NB4 (cell line): ENCODE data around the gene DOCK2.
"Not testable (repeated sequence)": the region's sequence is repeated elsewhere in the genome, so short reads cannot be mapped to it uniquely, and the experiment has no call there.

ENCODE experiments used
- DNase-seq: peaks from one replicate; pipeline ENCODE4 v3.0.0; 2010; ENCODE audit warnings: low read depth
- H3K4me3 ChIP-seq: one replicate; pipeline ENCODE4 v1.5.1; 2011; ENCODE audit warnings: mild to moderate bottlenecking, low read depth, low read length, moderate library complexity
- MYC ChIP-seq: IDR thresholded peaks from 2 replicates; pipeline ENCODE4 v1.6.1; 2011; ENCODE audit warnings: low read depth, low read length
- POLR2A ChIP-seq: IDR thresholded peaks from 2 replicates; pipeline ENCODE4 v1.6.1; 2011; ENCODE audit warnings: mild to moderate bottlenecking; ENCODE audit not compliant: insufficient read length; ENCODE audit errors: extremely low read depth
- TF ChIP-seq, protein P1 (sequence below): IDR thresholded peaks from one replicate; pipeline ENCODE4 v1.5.1; 2012; ENCODE audit warnings: low read depth, low read length
- TF ChIP-seq, protein P2 (sequence below): IDR thresholded peaks from 2 replicates; pipeline ENCODE4 v1.6.1; 2011; ENCODE audit warnings: low read depth, low read length

The DOCK2 gene

DNA sequence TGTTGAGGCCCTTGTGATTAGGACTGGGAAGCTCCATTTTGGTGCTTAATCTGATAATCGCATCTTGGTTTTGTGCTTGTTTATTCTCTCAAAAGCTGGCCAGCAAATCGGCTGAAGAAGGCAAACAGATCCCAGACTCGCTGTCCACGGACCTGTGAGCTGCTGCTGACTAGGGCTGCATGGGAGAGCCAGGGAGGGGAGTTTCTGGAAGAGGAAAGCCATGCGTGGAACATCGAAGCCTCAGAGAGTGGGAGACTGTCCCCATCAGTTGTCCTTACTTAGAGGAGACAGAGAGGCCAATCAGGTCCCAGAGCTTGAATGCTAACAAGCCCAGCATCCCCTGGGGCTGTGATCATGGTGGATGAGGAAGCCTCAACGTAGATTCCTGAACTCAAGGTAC, 445.6 kb downstream of the DOCK2 start:
- no peak for DNase-seq
- no peak overlapping the region for H3K4me3 ChIP-seq
- TF ChIP-seq, protein P1, sequence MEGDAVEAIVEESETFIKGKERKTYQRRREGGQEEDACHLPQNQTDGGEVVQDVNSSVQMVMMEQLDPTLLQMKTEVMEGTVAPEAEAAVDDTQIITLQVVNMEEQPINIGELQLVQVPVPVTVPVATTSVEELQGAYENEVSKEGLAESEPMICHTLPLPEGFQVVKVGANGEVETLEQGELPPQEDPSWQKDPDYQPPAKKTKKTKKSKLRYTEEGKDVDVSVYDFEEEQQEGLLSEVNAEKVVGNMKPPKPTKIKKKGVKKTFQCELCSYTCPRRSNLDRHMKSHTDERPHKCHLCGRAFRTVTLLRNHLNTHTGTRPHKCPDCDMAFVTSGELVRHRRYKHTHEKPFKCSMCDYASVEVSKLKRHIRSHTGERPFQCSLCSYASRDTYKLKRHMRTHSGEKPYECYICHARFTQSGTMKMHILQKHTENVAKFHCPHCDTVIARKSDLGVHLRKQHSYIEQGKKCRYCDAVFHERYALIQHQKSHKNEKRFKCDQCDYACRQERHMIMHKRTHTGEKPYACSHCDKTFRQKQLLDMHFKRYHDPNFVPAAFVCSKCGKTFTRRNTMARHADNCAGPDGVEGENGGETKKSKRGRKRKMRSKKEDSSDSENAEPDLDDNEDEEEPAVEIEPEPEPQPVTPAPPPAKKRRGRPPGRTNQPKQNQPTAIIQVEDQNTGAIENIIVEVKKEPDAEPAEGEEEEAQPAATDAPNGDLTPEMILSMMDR = no peak

DNA sequence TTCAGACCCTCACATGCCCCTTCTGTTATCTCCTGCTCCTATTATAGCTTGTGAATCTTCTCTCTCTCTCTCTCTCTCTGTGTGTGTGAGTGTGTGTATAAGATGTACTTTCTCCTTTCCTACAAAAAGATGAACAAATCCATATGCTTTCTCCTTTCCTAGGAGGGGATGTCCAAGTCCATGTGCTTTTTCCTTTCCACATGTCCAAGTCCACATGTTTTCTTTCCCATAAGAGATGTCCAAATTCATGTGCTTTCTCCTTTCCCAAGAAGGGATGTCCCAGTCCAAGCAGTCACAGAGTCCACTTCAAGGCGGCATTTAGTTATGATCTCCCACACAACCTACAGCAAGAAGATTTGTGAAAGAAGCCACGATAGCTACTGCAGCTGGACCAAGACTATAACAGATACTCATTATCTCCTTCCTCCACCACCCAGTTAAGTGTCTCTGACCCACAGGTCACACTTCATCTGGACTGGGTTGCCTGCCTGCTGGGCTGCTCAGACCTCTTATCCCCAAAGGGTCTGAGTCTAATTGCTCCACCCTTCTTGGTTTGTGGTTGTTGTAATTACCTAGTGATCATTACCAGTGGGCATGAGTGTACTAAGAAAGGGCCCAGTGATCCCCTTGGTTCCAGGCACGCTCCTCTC, 450.2 kb downstream of the DOCK2 start:
- no peak overlapping the region for H3K4me3 ChIP-seq
- TF ChIP-seq MYC = no peak
- TF ChIP-seq, protein P2, sequence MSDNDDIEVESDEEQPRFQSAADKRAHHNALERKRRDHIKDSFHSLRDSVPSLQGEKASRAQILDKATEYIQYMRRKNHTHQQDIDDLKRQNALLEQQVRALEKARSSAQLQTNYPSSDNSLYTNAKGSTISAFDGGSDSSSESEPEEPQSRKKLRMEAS = 0 out of 2 replicates have a peak, but pooled peaks have one; percentile 26
- no peak for TF ChIP-seq POLR2A
- TF ChIP-seq, protein P1 = no peak
- no peak for DNase-seq

DNA sequence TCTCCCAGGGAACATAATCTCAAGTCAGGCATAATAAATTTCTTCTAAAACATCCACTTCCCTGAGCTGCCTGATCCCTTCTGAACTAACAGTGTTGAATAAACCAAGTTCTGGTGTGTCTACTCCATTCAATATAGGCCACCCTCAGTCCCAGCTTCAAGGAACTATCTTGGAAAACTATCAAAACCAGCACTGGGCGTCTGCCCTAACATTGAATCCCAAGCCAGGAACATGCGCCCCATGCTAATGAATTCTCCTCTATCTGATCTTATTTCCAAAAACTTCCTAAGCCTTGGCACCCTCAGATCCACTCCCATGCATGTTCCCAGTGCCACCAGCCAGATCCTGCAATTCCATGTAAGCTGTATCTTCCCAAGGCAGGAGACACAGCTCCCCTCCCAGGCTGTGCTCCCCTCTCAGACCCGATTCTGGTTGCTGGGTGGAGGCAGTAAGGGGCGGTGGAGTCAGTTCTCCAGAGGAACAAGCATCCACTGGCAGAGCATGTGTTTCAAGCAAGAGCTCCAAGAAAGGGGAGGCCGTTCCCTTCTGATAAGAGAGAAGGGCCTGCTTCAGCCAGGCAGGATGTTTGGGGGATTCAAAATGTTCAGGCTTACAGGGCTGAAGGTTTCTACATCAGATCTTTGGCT, 455.5 kb downstream of the DOCK2 start:
- H3K4me3 ChIP-seq = no peak overlapping the region
- TF ChIP-seq, protein P2 = no peak
- TF ChIP-seq MYC = no peak
- TF ChIP-seq, protein P1 = no peak
- TF ChIP-seq POLR2A = no peak
- DNase-seq = no peak

DNA sequence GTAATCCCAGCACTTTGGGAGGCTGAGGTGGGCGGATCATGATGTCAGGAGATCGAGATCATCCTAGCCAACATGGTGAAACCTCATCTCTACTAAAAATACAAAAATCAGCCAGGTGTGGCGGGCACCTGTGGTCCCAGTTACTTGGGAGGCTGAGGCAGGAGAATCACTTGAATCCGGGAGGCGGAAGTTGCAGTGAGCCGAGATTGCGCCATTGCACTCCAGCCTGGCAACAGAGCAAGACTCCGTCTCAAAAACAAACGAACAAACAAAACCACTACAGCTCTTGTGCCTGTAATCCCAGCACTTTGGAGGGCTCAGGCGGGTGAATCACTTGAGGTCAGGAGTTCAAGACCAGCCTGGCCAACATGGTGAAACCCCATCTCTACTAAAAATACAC, 457.3 kb downstream of the DOCK2 start:
- DNase-seq, H3K4me3 ChIP-seq: not testable (repeated sequence)

DNA sequence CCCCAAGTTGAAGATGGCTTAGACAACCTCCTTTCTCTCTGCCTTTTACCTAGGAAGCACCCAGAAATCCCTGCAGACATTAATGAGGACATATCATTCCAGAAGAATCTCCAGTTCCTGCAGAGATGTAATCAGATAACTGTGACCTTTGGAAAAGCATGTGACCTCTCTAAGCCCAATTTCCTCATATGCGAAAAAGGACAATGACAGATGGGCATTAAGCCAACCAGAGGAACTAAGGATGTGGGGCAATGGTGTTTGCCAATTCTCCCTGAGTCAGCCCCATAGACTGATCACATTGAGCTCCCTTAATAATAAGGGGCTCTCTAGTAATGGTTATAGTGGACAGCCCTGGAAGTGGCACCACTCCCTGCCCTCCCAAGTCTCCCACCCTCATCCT, 458.6 kb downstream of the DOCK2 start:
- TF ChIP-seq, protein P1 = no peak
- TF ChIP-seq MYC (no peak), POLR2A (no peak)
- TF ChIP-seq, protein P2 = no peak
- no peak overlapping the region for H3K4me3 ChIP-seq
- DNase-seq = peak; percentile 12

DNA sequence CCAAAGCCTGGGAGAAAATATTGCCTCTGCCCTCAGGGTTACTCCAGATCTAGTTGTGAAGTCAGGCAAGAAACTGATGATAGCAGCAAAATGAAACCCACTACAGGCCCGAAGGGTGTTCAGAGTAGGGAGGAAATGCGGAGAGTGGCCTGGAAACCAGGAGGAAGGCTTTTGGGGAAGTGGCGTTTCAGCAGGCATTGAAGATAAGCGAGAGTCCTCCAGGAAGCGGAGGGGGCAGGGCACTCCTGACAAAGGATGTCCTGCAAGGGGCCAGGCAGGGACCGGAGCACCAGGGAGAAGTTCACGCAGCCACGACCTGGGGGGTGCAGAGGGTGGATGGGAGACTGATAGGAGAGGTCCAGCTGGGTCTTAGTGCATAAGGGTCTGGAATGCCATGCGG, 460.9 kb downstream of the DOCK2 start:
- TF ChIP-seq POLR2A (no peak), MYC (no peak)
- TF ChIP-seq, protein P1 = no peak
- TF ChIP-seq, protein P2 = no peak
- no peak for DNase-seq
- H3K4me3 ChIP-seq = no peak overlapping the region
